Left colon (tissue), 2 donors: ENCODE measurements around the gene ECD. TPM values are rescaled to one million over a fixed set of nuclear protein-coding genes. Genes with fewer than 3 reads are reported as not detected.
"Not testable (repeated sequence)": the region's sequence is repeated elsewhere in the genome, so short reads cannot be mapped to it uniquely, and the experiment has no call there.

Experiments used
- ATAC-seq: fragments of 200-7000 bp; cut with Tn5 transposase; one replicate; pipeline ENCODE4 v1.9.1; 2020; ENCODE audit warnings: mild to moderate bottlenecking, moderate library complexity
- DNase-seq, 2 donors: peaks; one replicate each; pipeline ENCODE4 v3.0.0-alpha.2; 2020
- intact Hi-C, 2 donors: fragments of 100-400 bp; cut with DNase I in 1 of 2; cut with micrococcal nuclease in 1 of 2; formaldehyde crosslinking; loops; one replicate each; pipeline versions ENCODE4 v1.11.2 to v1.14.0; 2022; cut with DNase I, micrococcal nuclease
- total RNA-seq, 2 donors: library from RNA; stranded (reverse); fragmentation: NEBNext Ultra II Directional; extraction: Animal tissue kit (Norgen Biotek cat#: 25700); gene quantifications; one replicate each; pipeline ENCODE4 v1.2.1, GENCODE V29; 2021
- donor health status: DM: no; HTN: no; CAD: no.
- donor health status: DM: yes; HTN: yes; CAD: no.

Gene ECD
- total RNA-seq, 2 donors from 2014 or later = 17.8 to 18.4 TPM

DNA sequence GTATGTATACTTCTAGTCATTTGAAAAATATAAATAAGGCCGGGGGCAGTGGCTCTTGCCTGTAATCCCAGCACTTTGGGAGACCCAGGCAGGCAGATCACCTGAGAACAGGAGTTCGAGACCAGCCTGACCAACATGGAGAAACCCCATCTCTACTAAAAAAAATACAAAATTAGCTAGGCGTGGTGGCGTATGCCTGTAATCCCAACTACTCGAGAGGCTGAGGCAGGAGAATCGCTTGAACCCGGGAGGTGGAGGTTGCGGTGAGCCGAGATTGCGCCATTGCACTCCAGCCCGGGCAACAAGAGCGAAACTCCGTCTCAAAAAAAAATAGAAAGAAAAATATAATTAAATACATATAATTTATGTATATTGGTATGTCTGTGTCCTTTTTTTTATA lies 55.8 kb downstream of the ECD start:
- ATAC-seq, intact Hi-C loops, DNase-seq: not testable (repeated sequence)

DNA sequence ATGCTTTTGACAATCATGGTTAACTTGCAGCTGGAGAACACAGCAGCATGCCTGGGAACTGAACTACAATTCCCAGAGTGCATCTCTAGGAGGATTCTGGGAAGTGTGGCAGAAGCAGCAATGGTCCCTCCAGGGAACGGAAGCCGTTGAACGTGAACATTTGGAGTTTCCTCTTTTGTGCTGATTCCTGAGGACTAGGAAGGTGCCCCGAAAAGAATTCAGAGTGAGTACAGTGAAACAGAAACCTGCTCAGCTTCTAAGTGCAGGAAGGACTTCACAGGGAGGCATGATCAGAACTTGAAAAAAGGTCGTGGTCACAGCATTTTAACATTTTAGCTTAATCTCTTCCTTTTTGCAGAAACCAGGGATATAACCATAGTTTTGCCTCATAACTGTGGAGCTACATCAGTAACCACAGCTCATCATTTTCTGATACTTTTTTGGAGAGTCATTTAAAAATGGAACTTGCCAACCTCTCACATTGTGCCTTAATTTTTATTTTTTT lies 57.4 kb downstream of the ECD start, which contains the start of gene NUDT13:
NUDT13 (plus strand) TSS at position 111 of the 505 bp plus-strand sequence. CDS start 3,911 bp downstream, outside the sequence.
- intact Hi-C loops = no loop called here
- ATAC-seq = peak; percentile 98
- peak; percentile 58 to 73 for DNase-seq

DNA sequence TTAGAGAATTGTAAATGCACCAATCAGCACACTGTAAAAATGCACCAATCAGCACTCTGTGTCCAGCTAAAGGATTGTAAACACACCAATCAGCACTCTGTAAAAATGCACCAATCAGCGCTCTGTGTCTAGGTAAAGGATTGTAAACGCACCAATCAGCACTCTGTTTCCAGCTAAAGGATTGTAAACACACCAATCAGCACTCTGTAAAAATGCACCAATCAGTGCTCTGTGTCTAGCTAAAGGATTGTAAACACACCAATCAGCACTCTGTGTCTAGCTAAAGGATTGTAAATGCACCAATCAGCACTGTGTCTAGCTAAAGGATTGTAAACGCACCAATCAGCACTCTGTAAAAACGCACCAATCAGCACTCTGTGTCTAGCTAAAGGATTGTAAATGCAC lies 58.6 kb downstream of the ECD start:
- ATAC-seq, DNase-seq: not testable (repeated sequence)

DNA sequence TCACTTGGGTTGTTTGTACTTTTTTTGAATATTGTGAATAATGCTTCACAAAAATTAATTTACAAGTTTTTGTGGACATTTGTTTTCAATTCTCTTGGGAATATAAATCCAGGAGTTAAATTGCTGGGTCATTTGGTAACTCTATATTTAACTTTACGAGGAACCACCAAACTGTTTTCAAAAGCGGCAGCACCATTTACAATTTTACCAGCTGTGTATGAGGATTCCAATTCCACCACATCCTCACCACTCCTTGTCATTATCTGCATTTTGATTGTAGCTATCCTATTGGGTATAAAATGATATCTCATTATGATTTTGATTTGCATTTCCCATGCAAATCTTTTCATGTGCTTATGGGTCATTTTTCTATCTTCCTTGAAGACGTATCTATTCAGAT lies 61.5 kb downstream of the ECD start:
- no peak for DNase-seq
- no peak for ATAC-seq
- intact Hi-C loops = no loop called here

More for the DNA sequence above, 58.6 kb downstream of the ECD start:
- intact Hi-C loops = not testable (repeated sequence)

DNA sequence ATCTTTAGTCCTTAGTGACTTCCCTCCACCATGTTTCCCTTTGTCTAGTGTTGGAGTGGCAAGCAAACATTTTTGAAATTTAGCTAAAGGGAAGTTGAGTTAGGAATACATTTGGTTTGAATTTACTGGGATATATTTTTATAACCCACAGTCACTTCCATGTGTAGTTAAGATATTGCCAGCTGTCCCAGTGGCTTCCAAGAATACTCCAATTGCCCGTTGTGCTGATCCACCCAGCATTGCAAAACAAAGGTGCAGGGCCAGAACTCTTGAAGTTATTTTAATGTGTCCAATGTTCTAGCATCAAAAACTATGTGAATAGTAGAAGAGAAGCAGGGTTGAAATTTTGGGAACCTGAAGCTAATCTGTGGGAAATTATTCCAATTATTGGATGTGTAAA lies 68.7 kb downstream of the ECD start:
- ATAC-seq (no peak), DNase-seq (no peak)
- intact Hi-C loops = no loop called here

DNA sequence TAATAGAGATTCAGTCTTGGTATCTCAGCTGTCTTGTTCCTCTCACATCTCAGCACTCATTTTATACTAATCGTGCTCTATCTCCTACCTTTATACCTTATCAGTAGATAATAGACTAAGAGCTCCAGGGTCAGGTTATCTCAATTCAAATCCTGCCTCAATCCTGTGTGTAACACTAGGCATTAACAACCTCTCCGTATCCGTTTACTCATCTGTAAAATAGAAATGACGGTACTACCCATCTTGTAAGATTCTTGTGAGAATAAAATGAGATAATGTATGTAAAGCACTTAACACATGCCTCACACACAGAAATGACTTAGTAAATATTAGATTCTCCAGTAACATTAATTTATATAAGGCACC lies 70.5 kb downstream of the ECD start:
- DNase-seq (no peak), ATAC-seq (no peak)
- intact Hi-C loops = no loop called here

DNA sequence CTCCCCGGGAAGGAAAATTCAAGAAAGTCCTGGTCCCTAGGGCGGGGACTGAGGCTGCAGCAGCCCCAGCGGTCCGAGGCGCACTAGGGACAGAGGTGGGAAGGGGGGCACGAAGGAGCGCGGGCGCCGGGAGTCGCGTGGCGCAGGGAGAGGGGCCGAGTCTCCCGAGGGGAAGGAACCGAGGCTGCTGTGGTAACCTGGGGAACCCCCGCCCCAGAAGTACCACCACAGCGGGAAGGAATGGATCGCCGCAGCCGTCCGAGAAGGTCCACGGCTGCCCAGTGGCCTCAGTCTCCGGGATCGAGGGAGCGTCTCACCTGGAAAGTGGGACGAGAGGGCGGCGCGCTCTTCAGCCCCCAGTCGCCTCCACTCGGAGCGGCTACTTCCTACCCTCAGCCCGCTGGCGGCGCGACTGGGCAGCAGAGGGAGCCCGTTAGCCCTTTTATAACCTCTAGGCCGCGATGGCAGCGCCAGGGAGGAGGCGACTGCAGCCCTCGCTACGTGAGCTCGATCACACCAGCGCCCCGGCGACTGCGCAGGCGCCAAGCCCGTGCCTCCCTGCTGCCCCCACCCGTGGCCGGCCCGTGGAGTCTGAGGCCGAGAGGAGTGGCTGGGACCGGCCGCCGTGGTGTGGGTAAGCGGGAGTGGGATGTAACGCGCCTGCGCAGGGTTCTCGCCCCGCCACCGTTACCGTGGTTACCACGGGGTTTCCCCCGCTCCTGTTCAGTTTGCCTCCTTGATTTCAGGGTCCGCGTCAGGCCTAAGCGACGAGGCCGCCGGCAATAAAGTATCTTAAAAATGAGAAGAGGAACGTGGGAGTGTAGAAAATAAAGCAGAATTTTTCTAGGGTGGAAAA lies 71.1 kb downstream of the ECD start, which contains the start of gene P4HA1:
P4HA1 (minus strand) TSS at position 418 of the 856 bp plus-strand sequence. CDS start 21,983 bp downstream, outside the sequence.
- ATAC-seq (peak; percentile 92), DNase-seq (peak; percentile 98)
- intact Hi-C loops = no loop called here

DNA sequence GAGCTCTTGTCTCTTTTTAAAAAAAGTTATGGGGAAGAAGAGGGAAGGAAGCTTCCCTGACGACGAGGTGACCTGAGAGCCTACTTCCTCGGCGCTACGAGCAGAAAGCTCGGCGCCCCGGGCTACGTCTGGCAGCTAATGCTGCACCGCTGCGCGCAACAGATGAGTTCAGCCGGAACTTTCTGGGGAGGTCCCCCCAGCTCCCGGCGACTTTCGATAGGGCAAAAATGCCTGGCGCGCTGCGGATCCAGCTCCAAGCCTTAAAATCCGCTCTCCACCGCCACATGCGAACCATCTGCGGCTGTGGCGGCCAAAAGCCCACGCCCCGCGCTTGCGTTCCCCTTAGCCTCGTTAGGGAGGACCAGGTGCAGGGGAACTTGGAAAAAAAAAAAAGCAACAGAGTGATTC lies 71.8 kb downstream of the ECD start:
- peak; percentile 62 to 78 for DNase-seq

DNA sequence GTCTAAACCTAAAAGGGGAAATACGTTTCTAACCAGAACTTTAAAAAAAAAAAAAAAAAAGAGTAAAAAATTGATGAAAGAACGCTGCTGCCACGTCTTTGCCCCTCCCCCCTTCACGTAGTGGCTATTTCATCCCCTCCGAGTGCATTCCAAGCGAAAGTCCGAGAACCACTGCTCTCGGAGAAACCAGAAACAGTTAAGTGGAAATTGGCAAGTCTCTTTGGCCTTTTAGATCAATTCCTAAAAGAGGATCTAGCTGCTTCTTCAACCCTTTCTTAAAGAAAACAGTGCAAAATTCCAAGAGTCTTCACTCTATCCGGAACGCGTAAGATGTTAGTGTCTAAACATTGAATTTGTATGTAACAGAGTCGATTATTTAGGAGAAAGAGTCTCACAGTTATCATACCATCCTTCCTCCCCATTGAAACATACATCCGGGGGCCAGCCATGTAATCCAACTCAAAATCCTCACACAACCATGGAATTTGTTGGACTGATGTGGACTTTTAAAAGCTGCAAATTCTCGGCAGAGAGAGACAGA lies 72.3 kb downstream of the ECD start:
- DNase-seq (peak; percentile 61 to 65), ATAC-seq (no peak)

More for the DNA sequence above, 71.8 kb downstream of the ECD start:
- intact Hi-C loops = no loop called here
- ATAC-seq = peak; percentile 60

DNA sequence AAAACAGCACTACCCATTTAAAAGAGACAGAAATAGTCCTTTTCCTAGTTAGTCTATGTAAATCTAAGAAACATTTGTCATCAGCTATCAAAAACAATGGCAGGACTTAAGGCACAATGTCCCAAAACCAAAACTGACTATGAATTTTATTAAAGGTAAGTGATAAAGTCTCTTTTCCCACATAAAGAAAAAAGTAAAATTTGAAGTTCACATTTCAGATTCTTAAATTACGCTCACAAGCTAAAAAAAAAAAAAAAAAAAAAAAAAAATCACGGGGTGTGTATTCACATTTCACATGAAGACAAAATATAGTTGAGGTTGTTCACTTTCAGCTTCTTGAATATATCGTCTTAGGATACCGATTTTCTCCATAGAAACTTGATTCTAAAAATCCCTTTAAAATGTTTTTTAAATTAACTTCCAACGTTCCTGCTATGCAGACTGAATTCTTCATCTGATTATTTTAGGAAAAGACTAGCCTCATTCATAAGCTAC lies 72.8 kb downstream of the ECD start:
- DNase-seq = no peak
- intact Hi-C loops = no loop called here
- ATAC-seq = no peak

More for the DNA sequence above, 72.3 kb downstream of the ECD start:
- intact Hi-C loops = no loop called here

DNA sequence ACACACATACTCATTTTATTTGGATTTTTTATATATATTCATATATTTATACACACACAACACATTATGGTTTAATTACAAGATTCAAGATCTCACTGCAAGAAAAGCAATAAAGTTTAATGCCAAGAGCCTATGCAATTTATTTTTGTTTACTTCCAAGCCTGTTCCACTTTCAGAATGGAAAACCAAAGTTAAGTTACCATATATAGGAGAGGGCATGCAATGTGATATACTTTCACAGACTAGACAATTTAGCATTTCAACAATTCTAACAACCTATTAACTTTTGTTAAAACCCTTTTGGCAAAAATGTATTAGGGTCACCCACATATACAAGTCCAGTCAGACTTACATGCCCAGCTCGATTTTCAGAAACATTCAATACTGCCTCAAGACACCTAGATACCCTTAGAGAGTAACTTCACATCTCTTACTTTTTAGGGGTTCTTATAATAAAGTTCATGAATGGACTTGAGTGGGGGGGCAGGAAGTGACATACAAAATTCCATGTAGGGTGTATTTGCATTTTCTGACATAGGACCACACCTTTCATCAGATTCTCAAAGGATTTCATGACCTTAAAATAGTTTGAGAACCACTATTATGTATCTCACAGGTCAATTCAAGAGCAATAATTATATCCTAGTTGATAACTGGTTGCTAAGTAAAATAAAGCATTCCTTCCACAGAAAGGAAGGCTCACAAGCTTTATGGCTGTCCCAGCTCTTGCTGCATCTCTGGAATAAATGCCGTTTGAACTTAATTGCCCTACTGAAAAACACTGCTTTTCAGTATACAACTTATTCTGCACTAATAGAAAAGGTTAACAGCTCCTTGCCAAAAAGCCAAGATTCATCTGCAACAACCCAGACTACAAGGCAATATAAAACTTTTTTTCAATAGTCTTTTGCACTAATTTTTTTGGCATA lies 73.6 kb downstream of the ECD start:
- intact Hi-C loops = no loop called here
- DNase-seq (no peak), ATAC-seq (no peak)

DNA sequence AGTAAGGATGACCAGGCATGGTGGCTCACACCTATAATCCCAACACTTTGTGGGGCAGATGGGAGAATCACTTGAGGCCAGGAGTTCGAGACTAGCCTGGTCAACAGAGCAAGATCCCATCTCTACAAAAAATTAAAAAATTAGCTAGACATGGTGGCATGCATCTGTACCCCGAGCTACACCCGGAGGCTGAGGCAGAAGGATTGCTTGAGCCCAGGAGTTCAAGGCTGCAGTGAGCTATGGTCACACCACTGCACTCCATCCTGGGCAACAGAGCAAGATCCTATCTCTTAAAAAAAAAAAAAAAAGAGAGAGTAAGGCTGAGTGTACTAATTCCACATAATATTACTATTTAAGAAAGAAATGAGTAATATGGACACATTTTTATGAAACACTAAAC lies 75.0 kb downstream of the ECD start:
- DNase-seq (no peak), ATAC-seq (no peak)
- intact Hi-C loops = no loop called here

DNA sequence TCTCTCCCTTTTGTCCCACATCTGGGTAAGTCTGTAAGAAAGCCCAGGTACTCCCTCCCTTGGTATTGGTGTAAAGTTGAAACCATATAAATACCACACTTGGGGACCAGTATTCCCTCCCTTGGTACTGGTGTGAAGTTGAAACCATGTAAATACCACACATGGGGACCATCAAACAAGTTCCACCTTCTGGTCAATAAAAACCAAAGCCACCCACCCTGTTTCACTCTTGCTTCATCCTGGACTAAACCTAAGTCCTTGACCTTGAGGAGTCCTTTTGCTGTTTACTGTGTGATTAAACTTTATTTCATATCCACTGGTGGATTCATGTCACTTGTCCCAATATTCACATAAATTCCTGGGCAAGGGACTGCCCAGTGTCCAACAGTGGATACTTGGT lies 79.5 kb downstream of the ECD start:
- no peak for ATAC-seq
- intact Hi-C loops = no loop called here
- no peak for DNase-seq

DNA sequence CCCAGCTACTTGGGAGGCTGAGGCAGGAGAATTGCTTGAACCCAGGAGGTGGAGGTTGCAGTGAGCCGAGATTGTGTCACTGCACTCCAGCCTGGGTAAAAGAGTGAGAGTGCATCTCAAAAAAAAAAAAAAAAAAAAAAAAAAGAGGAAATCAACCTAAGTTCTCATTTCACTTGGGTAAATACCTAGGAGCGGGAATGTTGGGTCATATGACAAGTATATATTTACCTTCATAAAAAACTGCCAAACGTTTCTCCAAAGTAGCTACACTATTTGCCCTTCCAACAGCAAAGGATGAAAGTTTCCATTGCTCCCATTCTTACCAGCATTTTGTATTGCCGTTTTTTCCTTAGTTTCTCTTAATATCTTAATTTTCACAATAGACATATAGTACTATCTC lies 81.0 kb downstream of the ECD start:
- intact Hi-C loops = no loop called here
- ATAC-seq (peak; percentile 39), DNase-seq (no peak)

DNA sequence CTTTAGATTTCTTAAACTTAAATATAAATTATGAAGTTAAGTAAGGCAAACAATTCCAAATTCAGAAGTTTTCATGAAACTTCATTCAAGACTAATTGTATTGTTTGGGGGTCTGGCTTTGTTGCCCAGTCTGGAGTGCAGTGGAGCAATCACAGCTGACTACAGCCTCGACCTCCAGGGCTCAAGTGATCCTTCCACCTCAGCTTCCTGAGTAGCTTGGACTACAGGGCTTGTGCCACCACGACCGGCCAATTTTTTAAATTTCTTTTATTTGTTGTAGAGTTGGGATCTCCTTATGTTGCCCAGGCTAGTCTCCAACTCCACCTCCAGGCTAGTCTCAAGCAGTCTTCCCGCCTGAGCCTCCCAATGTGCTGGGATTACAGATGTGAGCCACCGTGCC lies 83.6 kb downstream of the ECD start:
- no peak for DNase-seq
- intact Hi-C loops = no loop called here
- no peak for ATAC-seq
